Fibroblast of skin of scalp (primary cell): ENCODE results near the gene ZZZ3.
"Not testable (repeated sequence)": the region's sequence is repeated elsewhere in the genome, so short reads cannot be mapped to it uniquely, and the experiment has no call there.

Experiments used
- DNase-seq: peaks from one replicate; pipeline ENCODE4 v3.0.0-alpha.2; 2013

The ZZZ3 gene

DNA sequence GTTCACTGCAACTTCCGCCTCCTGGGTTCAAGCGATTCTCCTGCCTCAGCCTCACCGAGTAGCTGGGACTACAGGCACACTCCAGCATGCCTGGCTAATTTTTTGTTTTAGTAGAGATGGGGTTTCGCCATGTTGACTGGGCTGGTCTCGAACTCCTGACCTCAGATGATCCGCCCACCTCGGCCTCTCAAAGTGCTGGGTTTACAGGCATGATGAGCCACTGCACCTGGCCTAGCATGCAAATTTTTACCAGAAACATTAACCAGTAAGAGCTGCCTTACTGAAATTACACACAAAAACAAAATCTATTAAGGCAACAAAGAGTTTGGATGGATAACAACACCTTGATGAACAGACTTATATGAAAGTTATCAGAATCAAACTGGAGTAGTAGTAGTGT is 12.1 kb downstream of the ZZZ3 start:
- no peak for DNase-seq

DNA sequence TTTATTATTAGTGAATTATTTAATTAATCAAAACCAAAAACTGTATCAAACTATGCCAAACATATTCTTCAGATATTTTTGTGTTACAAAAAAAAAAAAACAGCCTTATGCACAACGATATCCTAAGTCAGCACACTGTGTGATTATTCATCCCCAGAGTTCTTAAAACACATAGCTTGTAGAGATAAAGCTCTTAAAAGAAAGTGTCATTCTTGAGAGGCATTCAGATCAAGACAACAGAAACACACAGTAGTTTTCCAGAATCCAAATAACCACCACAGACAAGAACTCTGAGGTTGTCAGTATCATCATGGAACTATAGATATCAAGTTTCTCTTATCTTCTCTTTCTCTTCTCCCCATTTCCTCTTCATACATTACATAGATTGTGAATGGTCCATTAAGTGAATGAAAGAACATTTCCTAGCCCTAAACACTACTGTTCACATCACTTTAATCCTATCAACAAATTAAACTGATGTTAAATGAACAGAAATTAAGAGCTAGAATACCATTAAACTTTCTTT is 13.5 kb downstream of the ZZZ3 start:
- no peak for DNase-seq

DNA sequence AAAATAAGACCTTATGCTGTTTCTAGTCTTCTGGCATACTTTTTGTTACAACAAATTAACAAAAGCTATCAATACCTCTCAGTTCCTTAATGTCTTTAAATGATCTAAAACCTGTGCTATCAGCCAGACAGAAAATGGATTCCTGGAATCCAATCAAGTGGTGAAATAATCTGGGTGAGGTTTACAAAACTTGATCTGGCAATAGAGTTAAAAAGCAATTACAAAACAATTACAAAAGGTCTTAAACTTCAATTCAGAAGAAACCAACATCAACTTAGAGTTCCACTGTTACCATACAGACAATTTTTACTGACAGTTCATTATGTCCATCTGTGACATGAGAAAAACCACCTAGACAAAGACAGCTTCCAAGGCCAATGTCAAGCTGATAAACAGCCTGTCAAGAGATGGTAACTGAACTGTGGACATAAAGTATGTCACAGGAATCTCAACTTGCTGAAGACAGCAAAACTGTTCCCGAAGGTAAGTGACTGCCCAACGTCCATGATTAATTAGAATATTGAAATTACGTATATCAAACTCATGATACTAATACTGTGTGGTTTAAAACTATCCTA is 17.4 kb downstream of the ZZZ3 start:
- no peak for DNase-seq

DNA sequence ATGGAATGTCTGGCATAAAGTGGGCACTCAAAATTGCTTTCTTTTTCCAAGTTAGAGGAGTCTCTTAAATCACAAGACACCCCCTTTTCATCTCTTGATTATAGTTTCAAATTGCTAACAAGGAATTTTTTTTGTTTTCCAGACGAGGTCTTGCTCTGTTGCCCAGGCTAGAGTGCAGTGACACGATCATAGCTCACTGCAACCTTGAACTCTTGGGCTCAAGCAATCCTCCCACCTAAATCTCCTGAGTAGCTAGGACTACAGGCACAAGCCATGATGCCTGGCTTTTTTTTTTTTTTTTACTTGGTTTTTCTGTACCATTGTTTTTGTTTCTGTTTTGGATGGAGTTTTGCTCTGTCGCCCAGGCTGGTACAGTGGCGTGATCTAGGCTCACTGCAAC is 20.8 kb downstream of the ZZZ3 start:
- no peak for DNase-seq

DNA sequence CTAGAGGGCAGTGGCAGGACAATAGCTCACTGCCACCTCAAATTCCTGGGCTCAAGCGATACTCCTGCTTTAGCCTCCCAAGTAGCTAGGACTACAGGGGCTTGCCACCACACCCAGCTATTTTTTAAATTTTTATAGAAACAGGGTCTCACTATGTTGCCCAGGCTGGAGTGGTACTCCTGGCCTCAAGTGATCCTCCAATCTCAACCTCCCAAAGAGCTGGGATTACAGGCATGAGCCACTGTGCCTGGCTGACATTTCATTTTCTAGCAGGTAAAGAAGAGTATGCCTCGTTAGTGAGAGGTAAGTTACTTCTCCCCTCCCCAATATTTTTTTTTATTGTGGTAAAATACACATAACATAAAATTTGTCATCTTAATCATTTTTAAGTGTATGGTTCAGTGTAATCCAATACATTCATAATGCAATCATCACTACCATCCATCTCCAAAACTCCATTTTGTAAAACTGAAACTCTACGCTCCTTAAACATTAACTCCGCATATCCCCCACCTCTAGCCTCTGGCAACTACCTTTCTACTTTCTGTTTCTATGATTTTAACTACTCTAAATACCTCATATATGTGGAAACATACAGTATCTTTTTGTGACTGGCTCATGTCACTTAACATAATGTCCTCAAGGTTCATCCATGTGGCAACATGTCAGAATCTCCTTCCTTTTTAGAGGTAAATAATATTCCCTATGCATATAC is 22.4 kb downstream of the ZZZ3 start:
- no peak for DNase-seq

DNA sequence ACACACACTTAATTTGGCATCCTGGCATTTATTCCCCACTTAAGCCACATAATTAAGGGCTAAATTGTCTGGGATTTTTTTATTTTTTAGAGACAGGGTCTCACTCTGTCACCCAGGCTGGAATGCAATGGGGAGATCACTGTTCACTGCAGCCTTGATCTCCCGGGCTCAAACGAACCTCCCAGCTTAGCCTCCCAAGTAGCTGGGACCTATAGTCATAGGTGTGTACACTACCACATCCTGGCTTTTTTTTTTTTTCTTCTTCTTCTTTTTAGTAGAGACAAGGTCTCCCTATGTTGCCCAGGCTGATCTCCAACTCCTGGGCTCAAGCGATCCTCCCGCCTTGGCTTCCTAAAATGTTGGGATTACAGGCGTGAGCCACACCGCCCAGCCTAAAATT is 24.2 kb downstream of the ZZZ3 start:
- DNase-seq, result no peak

DNA sequence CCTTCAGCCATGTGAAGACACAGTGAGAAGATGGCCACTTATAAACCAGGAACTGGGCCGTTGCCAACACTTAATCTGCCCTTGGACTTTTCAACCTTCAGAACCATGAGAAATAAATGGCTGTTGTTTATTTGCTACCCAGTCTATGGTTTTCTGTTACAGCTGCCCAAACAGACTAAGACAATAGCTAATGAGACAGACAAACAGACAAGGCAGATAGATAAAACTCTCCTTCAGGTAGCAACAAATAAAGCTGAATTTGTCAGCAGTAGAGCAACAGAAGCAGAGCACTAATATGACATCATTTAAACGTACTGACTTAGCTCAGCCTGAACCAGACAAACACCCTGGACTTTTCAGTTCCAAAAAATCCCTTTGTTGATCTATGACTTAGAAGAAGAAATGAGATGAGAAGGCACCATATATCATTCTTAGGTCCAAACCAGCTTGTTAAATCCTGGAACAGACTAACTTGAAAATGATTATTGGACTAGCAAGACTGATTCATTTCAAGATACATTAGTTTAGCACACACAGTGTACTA is 27.0 kb downstream of the ZZZ3 start:
- no peak for DNase-seq

DNA sequence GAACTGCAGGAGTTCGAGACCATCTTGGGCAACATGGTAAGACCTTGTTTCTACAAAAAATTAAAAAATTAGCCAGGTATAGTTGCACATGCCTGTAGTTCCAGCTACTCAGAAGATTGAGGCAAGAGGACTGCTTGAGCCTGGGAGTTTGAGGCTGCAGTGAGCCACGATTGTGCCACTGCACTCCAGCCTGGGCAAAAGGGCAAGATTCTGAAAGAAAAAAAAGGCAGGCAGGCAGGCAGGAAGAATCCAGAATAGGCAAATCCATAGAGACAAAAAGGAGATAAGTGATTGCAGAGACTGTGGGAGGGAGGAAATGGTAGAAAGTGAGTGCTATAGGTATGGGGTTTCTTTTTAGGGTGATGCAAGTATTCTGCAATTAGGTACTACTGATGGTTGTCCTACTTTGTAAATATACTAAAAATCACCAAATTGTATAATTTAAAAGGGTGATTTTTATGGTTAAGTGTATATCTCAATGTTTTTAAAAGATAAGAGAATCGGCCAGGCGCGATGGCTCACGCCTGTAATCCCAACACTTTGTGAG is 29.4 kb downstream of the ZZZ3 start:
- no peak for DNase-seq

DNA sequence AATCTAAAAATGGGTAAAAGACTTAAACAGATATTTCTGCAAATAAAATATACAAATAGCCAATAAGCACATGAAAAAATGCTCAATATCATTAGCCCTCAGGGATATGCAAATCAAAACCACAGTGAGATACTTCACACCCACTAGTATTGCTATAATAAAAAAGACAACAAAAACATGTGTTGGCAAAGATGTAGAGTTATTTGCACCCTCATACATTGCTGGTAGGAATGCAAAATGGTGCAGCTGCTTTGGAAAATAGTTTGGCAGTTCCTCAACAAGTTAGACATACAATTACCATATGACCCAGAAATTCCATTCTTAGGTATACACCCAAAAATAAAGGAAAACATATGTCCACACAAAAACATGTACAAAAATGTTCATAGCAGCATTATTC is 30.2 kb downstream of the ZZZ3 start:
- DNase-seq, result peak; percentile 84

DNA sequence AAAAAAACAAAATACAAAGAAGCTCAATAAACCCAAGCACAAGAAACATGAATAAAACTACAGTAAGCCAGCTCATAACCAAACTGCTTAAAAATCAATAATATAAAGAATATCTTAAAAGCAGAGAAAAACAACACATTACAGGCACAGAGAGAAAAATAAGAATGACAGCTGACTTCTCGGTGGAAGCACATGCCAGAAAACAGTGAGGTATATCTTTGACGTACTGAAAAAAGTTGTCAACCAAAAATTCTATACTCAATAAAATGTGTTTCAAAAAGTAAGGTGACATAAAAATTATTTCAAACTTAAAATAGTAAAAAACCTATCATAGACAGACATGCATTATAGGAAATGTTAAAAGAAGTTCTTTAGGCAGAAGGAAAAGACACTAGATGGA is 33.3 kb downstream of the ZZZ3 start:
- no peak for DNase-seq

DNA sequence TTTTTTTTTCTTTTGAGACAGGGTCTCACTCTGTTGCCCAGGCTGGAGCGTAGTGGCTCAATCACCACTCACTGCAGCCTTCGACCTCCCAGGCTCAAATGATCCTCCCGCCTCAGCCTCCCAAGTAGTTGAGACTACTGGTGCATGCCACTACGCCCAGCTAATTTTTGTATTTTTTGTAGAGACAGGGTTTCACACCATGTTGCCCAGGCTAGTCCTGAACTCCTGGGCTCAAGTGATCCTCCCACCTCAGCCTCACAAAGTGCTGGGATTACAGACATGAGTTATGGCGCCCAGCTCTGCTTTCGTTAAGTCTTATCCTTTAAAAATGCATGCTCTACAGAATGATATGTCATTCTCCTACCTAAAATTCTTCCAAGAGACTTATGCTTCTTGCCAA is 36.2 kb downstream of the ZZZ3 start:
- DNase-seq, result not testable (repeated sequence)

DNA sequence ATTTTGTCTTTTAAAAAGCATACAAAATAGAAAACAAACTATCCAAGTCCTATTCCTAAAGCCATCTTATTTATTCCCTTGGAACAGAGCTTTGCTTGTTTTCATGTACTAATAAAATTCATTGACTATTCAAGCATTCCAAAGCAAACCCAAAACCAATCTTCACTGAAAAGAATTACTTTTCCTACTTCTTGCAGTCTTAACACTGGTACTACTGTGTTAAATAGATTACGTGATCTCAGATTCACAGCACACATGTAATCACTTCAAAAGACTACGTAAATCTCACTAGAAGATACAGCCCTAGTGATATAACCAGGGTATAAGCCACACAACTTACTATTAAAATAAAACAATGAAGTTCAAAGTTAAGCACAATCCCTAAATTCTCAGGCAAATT is 39.0 kb downstream of the ZZZ3 start:
- DNase-seq, result no peak

DNA sequence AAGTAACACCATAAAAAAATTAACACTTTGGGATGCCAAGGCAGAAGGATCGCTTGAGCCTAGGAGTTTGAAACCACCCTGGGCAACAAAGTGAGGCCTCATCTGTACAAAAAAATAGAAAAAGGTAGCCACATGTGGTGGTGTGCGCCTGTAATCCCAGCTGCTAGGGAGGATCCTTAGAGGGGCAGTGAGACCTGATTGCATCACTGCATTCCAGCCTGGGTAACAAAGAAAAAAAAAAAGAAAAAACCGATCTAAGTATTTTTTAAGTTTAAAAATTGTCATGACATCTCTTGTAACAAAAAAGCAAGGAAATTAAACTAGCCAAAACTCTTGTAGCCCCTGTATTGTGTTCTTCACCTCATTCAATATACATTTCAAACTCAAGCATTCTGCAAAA is 39.5 kb downstream of the ZZZ3 start:
- DNase-seq, result no peak

DNA sequence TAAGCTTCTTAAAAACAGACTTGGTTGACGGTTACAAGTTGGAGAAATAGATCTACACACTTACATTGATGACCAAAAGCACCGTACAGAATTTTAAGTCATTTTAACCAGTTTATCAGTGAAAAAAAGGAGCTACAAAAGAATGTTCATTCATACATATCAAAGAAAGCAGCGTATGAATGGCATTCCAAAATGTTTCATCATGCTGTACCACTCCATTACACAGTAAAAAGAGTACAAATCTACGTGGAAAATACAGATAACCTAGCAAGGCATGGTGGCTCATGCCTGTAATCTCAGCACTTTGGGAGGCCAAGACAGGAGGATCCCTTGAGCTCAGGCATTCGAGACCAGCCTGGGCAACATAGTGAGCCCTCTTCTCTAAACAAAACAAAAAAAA is 40.3 kb downstream of the ZZZ3 start:
- peak; percentile 20 for DNase-seq

DNA sequence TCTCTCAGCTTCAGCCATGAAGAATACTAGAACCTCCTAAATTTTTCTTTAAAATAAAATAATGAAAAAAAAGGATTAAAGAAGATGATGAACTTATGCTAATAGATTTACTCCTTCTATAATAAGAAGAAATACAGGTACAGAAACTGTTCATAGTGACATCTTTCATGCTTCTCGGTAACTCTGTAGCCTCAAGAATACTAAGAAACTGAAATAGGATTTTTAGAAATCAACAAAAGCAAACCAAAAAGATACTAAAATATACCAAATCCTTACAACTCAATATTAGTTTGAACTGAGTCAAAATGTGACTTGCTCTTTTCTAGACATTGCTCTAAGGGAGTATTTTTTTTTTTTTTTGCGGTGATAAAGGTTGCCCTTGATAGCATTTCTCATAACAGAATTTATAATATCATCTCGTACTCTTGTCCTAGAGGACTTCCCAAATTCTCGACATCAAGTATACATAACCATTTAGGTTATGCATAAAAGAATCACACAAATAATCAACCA is 42.8 kb downstream of the ZZZ3 start:
- no peak for DNase-seq

DNA sequence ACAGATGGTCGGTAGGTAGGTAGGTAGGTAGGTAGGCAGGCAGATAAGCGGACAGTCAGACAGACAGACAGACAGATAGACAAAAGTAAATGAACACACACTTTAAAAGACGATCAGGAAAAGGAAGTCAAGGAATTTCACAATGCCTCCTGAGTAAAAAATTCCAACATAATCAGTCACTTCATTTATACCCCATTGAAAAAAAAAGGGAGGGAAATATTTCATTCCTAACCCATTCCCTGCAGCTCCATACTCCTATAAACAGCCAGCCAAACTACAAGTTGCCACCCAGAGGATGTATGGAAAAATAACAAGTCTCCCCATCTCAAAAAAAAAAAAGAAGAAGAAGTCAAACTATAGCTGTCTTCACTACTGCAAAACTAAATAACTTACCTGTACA is 43.4 kb downstream of the ZZZ3 start:
- DNase-seq, result peak; percentile 80

DNA sequence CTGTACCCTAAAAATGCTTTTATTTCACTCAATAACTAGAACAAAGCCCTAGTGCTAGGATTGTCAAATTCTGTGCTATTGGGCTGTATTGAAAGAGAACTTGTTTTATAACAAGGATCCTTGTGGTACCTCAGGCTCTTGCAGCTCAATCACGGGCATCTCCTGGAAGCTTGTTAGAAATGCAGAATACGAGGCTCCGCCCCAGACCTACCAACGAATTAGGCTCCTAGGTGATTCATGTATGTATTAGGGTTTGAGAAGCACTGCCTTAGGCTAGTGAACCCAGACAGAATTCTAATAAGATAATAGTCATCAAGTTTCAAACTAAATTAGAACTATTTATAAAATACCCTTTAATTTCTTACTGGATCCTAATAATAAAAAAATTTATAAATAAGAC is 45.6 kb downstream of the ZZZ3 start:
- no peak for DNase-seq
